ENCODE results near the gene SAMD11.

Gene SAMD11

GRCh38 chr1:914131-914890, 9.4 kb upstream of the SAMD11 start:
- TF ChIP-seq POLR2AphosphoS5 (IDR thresholded peaks at IDR 0.05; ENCODE audit: low read depth, low read length) (no peak), POLR2A (IDR thresholded peaks at IDR 0.05; ENCODE audit: low read depth, low read length) (no peak), TAF1 (IDR thresholded peaks at IDR 0.05; ENCODE audit: borderline replicate concordance, low read depth, low read length) (no peak)
- DNase-seq (ENCODE audit: insufficient read length): no peak
- no peak for FAIRE-seq

- FAIRE-seq: no peak
These were observed 8.8 kb upstream of the SAMD11 start for GRCh38 chr1:914891-915280.

GRCh38 chr1:915295-916172, 8.2 kb upstream of the SAMD11 start:
- FAIRE-seq (no peak), DNase-seq (ENCODE audit: insufficient read length) (no peak)
- no peak for TF ChIP-seq POLR2AphosphoS5 (IDR thresholded peaks at IDR 0.05; ENCODE audit: low read depth, low read length)
- no peak for TF ChIP-seq TAF1 (IDR thresholded peaks at IDR 0.05; ENCODE audit: borderline replicate concordance, low read depth, low read length)
- TF ChIP-seq POLR2A (IDR thresholded peaks at IDR 0.05; ENCODE audit: low read depth, low read length): no peak

More at GRCh38 chr1:914891-915280, 8.8 kb upstream of the SAMD11 start:
- no peak for DNase-seq (ENCODE audit: insufficient read length)
- TF ChIP-seq POLR2A (IDR thresholded peaks at IDR 0.05; ENCODE audit: low read depth, low read length) (no peak), POLR2AphosphoS5 (IDR thresholded peaks at IDR 0.05; ENCODE audit: low read depth, low read length) (no peak), TAF1 (IDR thresholded peaks at IDR 0.05; ENCODE audit: borderline replicate concordance, low read depth, low read length) (no peak)

- DNase-seq (ENCODE audit: insufficient read length): no peak
These were observed 7.3 kb upstream of the SAMD11 start for GRCh38 chr1:916173-917075.

GRCh38 chr1:917076-917459, 6.7 kb upstream of the SAMD11 start:
- TF ChIP-seq TAF1 (IDR thresholded peaks at IDR 0.05; ENCODE audit: borderline replicate concordance, low read depth, low read length) (no peak), POLR2A (IDR thresholded peaks at IDR 0.05; ENCODE audit: low read depth, low read length) (no peak), POLR2AphosphoS5 (IDR thresholded peaks at IDR 0.05; ENCODE audit: low read depth, low read length) (no peak)
- FAIRE-seq (no peak), DNase-seq (ENCODE audit: insufficient read length) (no peak)

More at GRCh38 chr1:916173-917075, 7.3 kb upstream of the SAMD11 start:
- TF ChIP-seq POLR2AphosphoS5 (IDR thresholded peaks at IDR 0.05; ENCODE audit: low read depth, low read length) (no peak), TAF1 (IDR thresholded peaks at IDR 0.05; ENCODE audit: borderline replicate concordance, low read depth, low read length) (no peak), POLR2A (IDR thresholded peaks at IDR 0.05; ENCODE audit: low read depth, low read length) (no peak)
- no peak for FAIRE-seq

- no peak for DNase-seq (ENCODE audit: insufficient read length)
- no peak for FAIRE-seq
- no peak for TF ChIP-seq TAF1 (IDR thresholded peaks at IDR 0.05; ENCODE audit: borderline replicate concordance, low read depth, low read length)
- no peak for TF ChIP-seq POLR2A (IDR thresholded peaks at IDR 0.05; ENCODE audit: low read depth, low read length)
- TF ChIP-seq POLR2AphosphoS5 (IDR thresholded peaks at IDR 0.05; ENCODE audit: low read depth, low read length): no peak
These were observed 6.1 kb upstream of the SAMD11 start for GRCh38 chr1:917466-918091.

GRCh38 chr1:918353-918752, 5.4 kb upstream of the SAMD11 start:
- no peak for FAIRE-seq
- no peak for DNase-seq (ENCODE audit: insufficient read length)
- TF ChIP-seq POLR2A (IDR thresholded peaks at IDR 0.05; ENCODE audit: low read depth, low read length) (no peak), POLR2AphosphoS5 (IDR thresholded peaks at IDR 0.05; ENCODE audit: low read depth, low read length) (no peak), TAF1 (IDR thresholded peaks at IDR 0.05; ENCODE audit: borderline replicate concordance, low read depth, low read length) (no peak)

DNA sequence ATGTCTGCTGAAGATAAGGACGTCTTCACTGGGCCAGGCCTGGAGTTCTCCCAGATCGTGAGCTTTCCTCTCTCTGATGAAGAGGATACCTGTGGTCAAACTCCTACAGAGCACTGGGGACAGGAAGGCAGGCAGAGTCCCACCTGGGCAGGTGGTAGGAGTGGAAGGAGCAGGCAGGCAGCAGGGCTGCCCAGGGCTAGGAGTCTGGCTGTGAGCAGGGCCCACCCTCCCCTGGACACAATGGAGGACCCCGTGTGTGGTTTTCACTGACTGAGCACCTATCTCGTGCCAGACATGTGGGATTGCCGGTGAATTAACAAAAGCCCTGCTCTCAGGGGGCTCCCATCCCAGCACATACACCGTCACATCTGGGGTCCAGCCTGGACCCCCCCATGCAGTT, 4.9 kb upstream of the SAMD11 start:
- TF ChIP-seq POLR2AphosphoS5 (IDR thresholded peaks at IDR 0.05; ENCODE audit: low read depth, low read length) (no peak), POLR2A (IDR thresholded peaks at IDR 0.05; ENCODE audit: low read depth, low read length) (no peak), TAF1 (IDR thresholded peaks at IDR 0.05; ENCODE audit: borderline replicate concordance, low read depth, low read length) (no peak)
- FAIRE-seq (no peak), DNase-seq (ENCODE audit: insufficient read length) (no peak)

DNA sequence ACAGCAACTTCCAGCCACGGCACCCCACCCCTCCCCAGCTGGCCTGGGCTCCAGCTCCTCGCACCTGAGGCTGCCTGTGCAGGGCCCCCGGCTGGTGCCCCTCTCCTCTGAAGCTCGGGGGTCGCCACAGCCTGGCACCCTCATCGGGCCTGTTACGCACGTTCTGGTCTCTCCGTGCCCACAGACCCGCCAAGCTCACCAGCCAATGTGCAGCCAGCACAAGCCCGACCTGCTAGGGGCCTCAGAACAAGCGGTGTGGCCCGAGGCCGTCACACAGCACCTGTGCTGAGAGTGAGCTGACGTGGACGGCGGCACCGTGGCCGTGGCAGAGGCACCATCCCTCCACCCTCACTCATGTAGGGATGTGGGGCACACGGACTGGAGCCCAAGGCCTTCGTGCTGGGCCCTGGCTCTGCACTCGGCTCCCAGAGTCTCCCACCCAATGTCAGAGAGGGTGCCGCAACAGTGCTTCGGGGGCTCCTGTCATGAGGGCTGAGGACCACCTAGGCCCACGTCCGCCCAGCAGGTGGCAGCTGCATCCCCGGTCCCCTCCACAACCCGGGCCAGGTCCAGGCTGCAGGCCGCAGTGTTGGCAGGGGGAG, 4.4 kb upstream of the SAMD11 start:
- DNase-seq (ENCODE audit: insufficient read length) (no peak), FAIRE-seq (no peak)
- no peak for TF ChIP-seq TAF1 (IDR thresholded peaks at IDR 0.05; ENCODE audit: borderline replicate concordance, low read depth, low read length)

DNA sequence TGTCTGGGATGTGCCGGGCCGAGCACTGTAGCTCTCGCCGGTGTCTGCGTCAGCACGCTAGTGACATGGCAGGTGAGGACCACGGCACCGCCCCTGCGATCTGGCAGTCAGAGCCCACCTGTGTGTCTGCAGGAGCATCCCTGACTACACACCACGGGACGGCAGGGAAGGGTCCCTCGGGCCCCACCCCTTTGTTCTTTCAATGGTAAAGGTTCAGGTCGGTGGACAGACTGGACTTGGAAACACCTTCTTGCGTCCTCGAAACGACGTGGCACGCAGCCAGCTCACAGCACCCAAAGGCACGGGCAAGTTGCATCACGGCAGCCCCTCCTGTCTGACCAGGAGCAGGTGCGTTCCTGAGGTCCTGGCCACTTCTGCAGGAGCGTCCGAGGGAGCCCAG, 3.7 kb upstream of the SAMD11 start:
- TF ChIP-seq POLR2AphosphoS5 (IDR thresholded peaks at IDR 0.05; ENCODE audit: low read depth, low read length) (no peak), POLR2A (IDR thresholded peaks at IDR 0.05; ENCODE audit: low read depth, low read length) (no peak), TAF1 (IDR thresholded peaks at IDR 0.05; ENCODE audit: borderline replicate concordance, low read depth, low read length) (no peak)
- DNase-seq (ENCODE audit: insufficient read length) (no peak), FAIRE-seq (no peak)
